EH (cell line): Measurements from ENCODE around the gene YOD1.

Source experiments
- DNase-seq: peaks from one replicate; pipeline ENCODE4 v3.0.0-alpha.2; 2015; ENCODE audit warnings: low read depth

Gene YOD1

GRCh38 chr1:207025146-207025880 is 25.7 kb downstream of the YOD1 start:
- DNase-seq: peak; percentile 83

GRCh38 chr1:207024202-207025145 is 26.5 kb downstream of the YOD1 start:
- DNase-seq: no peak

GRCh38 chr1:207022996-207023679 is 27.9 kb downstream of the YOD1 start:
- DNase-seq: no peak

- DNase-seq: no peak
Measured at GRCh38 chr1:207021876-207022596, 29.0 kb downstream of the YOD1 start.

GRCh38 chr1:207021139-207021861 is 29.7 kb downstream of the YOD1 start:
- peak; percentile 54 for DNase-seq

GRCh38 chr1:207020709-207021107 is 30.3 kb downstream of the YOD1 start:
- no peak for DNase-seq

- DNase-seq: no peak
Measured at GRCh38 chr1:207020065-207020708, 30.8 kb downstream of the YOD1 start.

- DNase-seq: no peak
Measured at GRCh38 chr1:207019661-207020060, 31.3 kb downstream of the YOD1 start.

- DNase-seq: no peak
Measured at GRCh38 chr1:207019161-207019560, 31.8 kb downstream of the YOD1 start.

GRCh38 chr1:207018707-207019106 is 32.3 kb downstream of the YOD1 start:
- DNase-seq: no peak

GRCh38 chr1:207017615-207018559 is 33.1 kb downstream of the YOD1 start:
- no peak for DNase-seq

GRCh38 chr1:207015791-207016190 is 35.2 kb downstream of the YOD1 start:
- no peak for DNase-seq

- DNase-seq: no peak
Measured at GRCh38 chr1:207014728-207015127, 36.3 kb downstream of the YOD1 start.

GRCh38 chr1:207013321-207014085 is 37.5 kb downstream of the YOD1 start:
- DNase-seq: no peak

GRCh38 chr1:207010726-207011125 is 40.3 kb downstream of the YOD1 start:
- DNase-seq: no peak

- no peak for DNase-seq
Measured at GRCh38 chr1:207009945-207010344, 41.1 kb downstream of the YOD1 start.

GRCh38 chr1:207009182-207009850 is 41.7 kb downstream of the YOD1 start:
- no peak for DNase-seq

GRCh38 chr1:207007352-207008033 is 43.5 kb downstream of the YOD1 start:
- DNase-seq: peak; percentile 97
